Right lung (tissue), 5 donors: ENCODE results near the gene PPM1N. TPM values are rescaled to one million over a fixed set of nuclear protein-coding genes. Genes with fewer than 3 reads are reported as not detected.

Source experiments
- DNase-seq, 2 donors: peaks; one replicate each; pipeline ENCODE4 v3.0.0-alpha.2; 2013
- polyA plus RNA-seq, 5 donors: library from polyadenylated mRNA; unstranded; fragments of 120-200 nt; gene quantifications; one replicate each; pipeline versions ENCODE4 v1.2.1 to v1.2.3, GENCODE V29; 2013; ENCODE audit warnings: inconsistent platforms in 1 of 5, low replicate concordance in 1 of 5; ENCODE audit not compliant: insufficient read length in 5 of 5, insufficient read depth in 1 of 5

PPM1N gene
- polyA plus RNA-seq, 5 donors: 0.15 to 0.49 (median 0.28) TPM

GRCh38 chr19:45488708-45489107 is 9.5 kb upstream of the PPM1N start:
- DNase-seq: no peak

GRCh38 chr19:45489216-45489855 is 8.9 kb upstream of the PPM1N start:
- DNase-seq: no peak

GRCh38 chr19:45492137-45492626 is 6.1 kb upstream of the PPM1N start:
- no peak for DNase-seq

GRCh38 chr19:45492627-45493470 is 5.4 kb upstream of the PPM1N start:
- peak; percentile 77 to 82 for DNase-seq

- DNase-seq: no peak
Measured at GRCh38 chr19:45494261-45494916, 3.9 kb upstream of the PPM1N start.

- DNase-seq: no peak
Measured at GRCh38 chr19:45495178-45495577, 3.1 kb upstream of the PPM1N start.

GRCh38 chr19:45496349-45496953 is 1.8 kb upstream of the PPM1N start:
- peak in 1 of 2 donors; percentile 36 for DNase-seq

- no peak for DNase-seq
Measured at GRCh38 chr19:45497791-45498190, 452 bp upstream of the PPM1N start.

GRCh38 chr19:45499196-45500180 is 1.2 kb downstream of the PPM1N start:
- DNase-seq: no peak

- DNase-seq: no peak
Measured at GRCh38 chr19:45500918-45501729, 2.9 kb downstream of the PPM1N start.

GRCh38 chr19:45501730-45502014 is 3.4 kb downstream of the PPM1N start:
- DNase-seq: no peak

GRCh38 chr19:45502111-45502510 is 3.9 kb downstream of the PPM1N start:
- no peak for DNase-seq

GRCh38 chr19:45503909-45504308 is 5.7 kb downstream of the PPM1N start:
- DNase-seq: no peak

- DNase-seq: no peak
Measured at GRCh38 chr19:45505151-45505995, 7.1 kb downstream of the PPM1N start.

GRCh38 chr19:45505996-45506245 is 7.7 kb downstream of the PPM1N start:
- DNase-seq: no peak

- DNase-seq: peak; percentile 85 to 90
Measured at GRCh38 chr19:45506246-45506988, 8.2 kb downstream of the PPM1N start.

GRCh38 chr19:45506989-45507871 is 9.0 kb downstream of the PPM1N start, which contains the start of gene VASP:
TSS of gene VASP (plus strand) at chr19:45507479. CDS start at chr19:45507772, 293 bp downstream.
- peak; percentile 79 to 81 for DNase-seq
